Measurements from ENCODE around the gene ACSL6.
A peak's percentile ranks its signal among the peaks of the same experiment; 100 is the strongest.

ACSL6 gene

GRCh38 chr5:132030610-132031009, 19.2 kb upstream of the ACSL6 start:
- Mint-ChIP-seq H3K27ac (peak overlapping the region in 1 of 2 donors; percentile 62), H3K4me1 (ENCODE audit: low read depth in 2 of 2) (peaks cover 2 to 16% of the 10 kb centered on the region in 2 donors), H3K27me3 (peaks cover 0 to 23% of the 10 kb centered on the region in 2 donors), H3K9me3 (peaks cover 0 to 5% of the 10 kb centered on the region in 2 donors), H3K4me3 (no peak overlapping the region), H3K36me3 (ENCODE audit: insufficient read depth) (peaks cover 5% of the 10 kb centered on the region)
- ATAC-seq (replicated peaks) = no peak
- no peak for DNase-seq

- Mint-ChIP-seq H3K4me3 (no peak overlapping the region), H3K27me3 (peaks cover 0 to 23% of the 10 kb centered on the region in 2 donors), H3K4me1 (ENCODE audit: low read depth in 2 of 2) (peaks cover 2 to 16% of the 10 kb centered on the region in 2 donors), H3K36me3 (ENCODE audit: insufficient read depth) (peaks cover 5% of the 10 kb centered on the region), H3K27ac (peak overlapping the region in 1 of 2 donors; percentile 62), H3K9me3 (peaks cover 0 to 5% of the 10 kb centered on the region in 2 donors)
- no peak for ATAC-seq (replicated peaks)
- DNase-seq = no peak
Measured at GRCh38 chr5:132029609-132030330, 18.3 kb upstream of the ACSL6 start.

GRCh38 chr5:132027027-132027426, 15.6 kb upstream of the ACSL6 start:
- H3K9me3 Mint-ChIP-seq = no peaks in the 10 kb centered on the region
- H3K27me3 Mint-ChIP-seq = peaks cover 0 to 11% of the 10 kb centered on the region in 2 donors
- H3K4me1 Mint-ChIP-seq (ENCODE audit: low read depth in 2 of 2) = peaks cover 11 to 24% of the 10 kb centered on the region in 2 donors
- DNase-seq = no peak
- H3K36me3 Mint-ChIP-seq (ENCODE audit: insufficient read depth) = peaks cover 5% of the 10 kb centered on the region
- no peak overlapping the region for H3K27ac Mint-ChIP-seq
- H3K4me3 Mint-ChIP-seq = no peak overlapping the region
- ATAC-seq (replicated peaks) = no peak

- Mint-ChIP-seq H3K9me3 (no peaks in the 10 kb centered on the region), H3K27ac (no peak overlapping the region), H3K4me1 (ENCODE audit: low read depth in 2 of 2) (peaks cover 11 to 24% of the 10 kb centered on the region in 2 donors), H3K36me3 (ENCODE audit: insufficient read depth) (peaks cover 5% of the 10 kb centered on the region), H3K27me3 (peaks cover 0 to 11% of the 10 kb centered on the region in 2 donors), H3K4me3 (no peak overlapping the region)
- peak; percentile 96 for ATAC-seq (replicated peaks)
- peak; percentile 59 to 63 (median 63) for DNase-seq
Measured at GRCh38 chr5:132026516-132027008, 15.1 kb upstream of the ACSL6 start.

GRCh38 chr5:132025403-132025971, 14.0 kb upstream of the ACSL6 start:
- Mint-ChIP-seq H3K27me3 (peaks cover 0 to 8% of the 10 kb centered on the region in 2 donors), H3K4me1 (ENCODE audit: low read depth in 2 of 2) (peaks cover 19 to 30% of the 10 kb centered on the region in 2 donors), H3K36me3 (ENCODE audit: insufficient read depth) (peaks cover 5% of the 10 kb centered on the region), H3K9me3 (no peaks in the 10 kb centered on the region), H3K4me3 (no peak overlapping the region), H3K27ac (no peak overlapping the region)
- ATAC-seq (replicated peaks) (no peak), DNase-seq (no peak)

GRCh38 chr5:132024789-132025402, 13.4 kb upstream of the ACSL6 start:
- peaks cover 0 to 2% of the 10 kb centered on the region in 2 donors for H3K27me3 Mint-ChIP-seq

GRCh38 chr5:132024117-132024435, 12.6 kb upstream of the ACSL6 start:
- Mint-ChIP-seq H3K4me3 (no peak overlapping the region), H3K36me3 (ENCODE audit: insufficient read depth) (peaks cover 9% of the 10 kb centered on the region), H3K9me3 (no peaks in the 10 kb centered on the region), H3K4me1 (ENCODE audit: low read depth in 2 of 2) (peaks cover 26 to 31% of the 10 kb centered on the region in 2 donors), H3K27me3 (no peaks in the 10 kb centered on the region), H3K27ac (no peak overlapping the region)
- no peak for DNase-seq
- ATAC-seq (replicated peaks) = no peak

More at GRCh38 chr5:132024789-132025402, 13.4 kb upstream of the ACSL6 start:
- Mint-ChIP-seq H3K27ac (no peak overlapping the region), H3K4me1 (ENCODE audit: low read depth in 2 of 2) (peaks cover 24 to 31% of the 10 kb centered on the region in 2 donors), H3K4me3 (no peak overlapping the region), H3K36me3 (ENCODE audit: insufficient read depth) (peaks cover 8% of the 10 kb centered on the region), H3K9me3 (no peaks in the 10 kb centered on the region)
- DNase-seq (no peak), ATAC-seq (replicated peaks) (no peak)

- DNase-seq = no peak
- H3K27me3 Mint-ChIP-seq = no peaks in the 10 kb centered on the region
- no peak overlapping the region for H3K4me3 Mint-ChIP-seq
- peaks cover 9% of the 10 kb centered on the region for H3K36me3 Mint-ChIP-seq (ENCODE audit: insufficient read depth)
- ATAC-seq (replicated peaks) = no peak
- H3K27ac Mint-ChIP-seq = peak overlapping the region in 1 of 2 donors; percentile 66
- H3K9me3 Mint-ChIP-seq = no peaks in the 10 kb centered on the region
- H3K4me1 Mint-ChIP-seq (ENCODE audit: low read depth in 2 of 2) = peaks cover 28 to 30% of the 10 kb centered on the region in 2 donors
Measured at GRCh38 chr5:132023258-132024116, 12.0 kb upstream of the ACSL6 start.

- peak overlapping the region in 1 of 2 donors; percentile 66 for H3K27ac Mint-ChIP-seq
- peaks cover 25 to 28% of the 10 kb centered on the region in 2 donors for H3K4me1 Mint-ChIP-seq (ENCODE audit: low read depth in 2 of 2)
- H3K4me3 Mint-ChIP-seq = no peak overlapping the region
- ATAC-seq (replicated peaks) (no peak), DNase-seq (no peak)
- H3K36me3 Mint-ChIP-seq (ENCODE audit: insufficient read depth) = peaks cover 9% of the 10 kb centered on the region
- H3K27me3 Mint-ChIP-seq = no peaks in the 10 kb centered on the region
- no peaks in the 10 kb centered on the region for H3K9me3 Mint-ChIP-seq
Measured at GRCh38 chr5:132022737-132023136, 11.3 kb upstream of the ACSL6 start.

- DNase-seq (no peak), ATAC-seq (replicated peaks) (no peak)
- H3K4me1 Mint-ChIP-seq (ENCODE audit: low read depth in 2 of 2) = peaks cover 23 to 36% of the 10 kb centered on the region in 2 donors
- H3K36me3 Mint-ChIP-seq (ENCODE audit: insufficient read depth) = peaks cover 9% of the 10 kb centered on the region
- H3K4me3 Mint-ChIP-seq = no peak overlapping the region
- H3K27ac Mint-ChIP-seq = no peak overlapping the region
- no peaks in the 10 kb centered on the region for H3K27me3 Mint-ChIP-seq
- no peaks in the 10 kb centered on the region for H3K9me3 Mint-ChIP-seq
Measured at GRCh38 chr5:132021654-132022053, 10.2 kb upstream of the ACSL6 start.

GRCh38 chr5:132020568-132021339, 9.3 kb upstream of the ACSL6 start:
- ATAC-seq (replicated peaks) = peak; percentile 31
- H3K27ac Mint-ChIP-seq = peak overlapping the region; percentile 53 to 83
- H3K4me3 Mint-ChIP-seq = peak overlapping the region; percentile 26 to 34
- DNase-seq = peak in 1 of 3 experiments; percentile 18
- H3K27me3 Mint-ChIP-seq = no peaks in the 10 kb centered on the region
- no peaks in the 10 kb centered on the region for H3K9me3 Mint-ChIP-seq
- peaks cover 23 to 40% of the 10 kb centered on the region in 2 donors for H3K4me1 Mint-ChIP-seq (ENCODE audit: low read depth in 2 of 2)
- peaks cover 7% of the 10 kb centered on the region for H3K36me3 Mint-ChIP-seq (ENCODE audit: insufficient read depth)

- Mint-ChIP-seq H3K27ac (peak overlapping the region; percentile 53 to 83), H3K9me3 (no peaks in the 10 kb centered on the region), H3K4me1 (ENCODE audit: low read depth in 2 of 2) (peaks cover 23 to 40% of the 10 kb centered on the region in 2 donors), H3K4me3 (peak overlapping the region; percentile 26 to 34), H3K36me3 (ENCODE audit: insufficient read depth) (peaks cover 7% of the 10 kb centered on the region), H3K27me3 (no peaks in the 10 kb centered on the region)
- ATAC-seq (replicated peaks) (peak; percentile 94), DNase-seq (peak; percentile 67 to 71 (median 68))
Measured at GRCh38 chr5:132019857-132020555, 8.5 kb upstream of the ACSL6 start.
